H7 (cell line): ENCODE measurements around the gene CMIP. TPM values are rescaled to one million over a fixed set of nuclear protein-coding genes. Genes with fewer than 3 reads are reported as not detected.

Source experiments
- DNase-seq: peaks from one replicate; pipeline ENCODE4 v3.0.0; 2012
- H3K27me3 ChIP-seq: 2 replicates; pipeline ENCODE4 v1.6.0; 2011; ENCODE audit warnings: mild to moderate bottlenecking, low read length; ENCODE audit not compliant: control insufficient read depth, insufficient read depth
- H3K36me3 ChIP-seq: replicated peaks from 2 replicates; pipeline ENCODE4 v1.5.1; 2011; ENCODE audit warnings: low read length; ENCODE audit not compliant: control insufficient read depth, insufficient read depth
- H3K4me3 ChIP-seq: 2 replicates; pipeline ENCODE4 v1.5.1; 2011; ENCODE audit warnings: low read depth, mild to moderate bottlenecking, control low read depth, low read length, moderate library complexity; ENCODE audit not compliant: insufficient read depth
- total RNA-seq: library from RNA; depleted of rRNA; stranded (reverse); fragments of >200 nt; shearing (Covaris generic); gene quantifications from 2 replicates; pipeline ENCODE4 v1.2.3, GENCODE V29; 2014

The CMIP gene
- total RNA-seq, 1 experiment from 2014 or later: 13.1 TPM

GRCh38 chr16:81509404-81509803 lies 64.8 kb downstream of the CMIP start:
- Histone ChIP-seq H3K27me3 (no peaks in the 10 kb centered on the region), H3K4me3 (no peak overlapping the region), H3K36me3 (peaks cover 1% of the 10 kb centered on the region; the same call in 1 of the 2 replicates)
- DNase-seq: no peak

GRCh38 chr16:81510016-81510415 lies 65.4 kb downstream of the CMIP start:
- peaks cover 1% of the 10 kb centered on the region; the same call in 1 of the 2 replicates for H3K36me3 ChIP-seq
- no peak for DNase-seq
- H3K4me3 ChIP-seq: no peak overlapping the region
- no peaks in the 10 kb centered on the region for H3K27me3 ChIP-seq

- DNase-seq: no peak
- no peak overlapping the region for H3K4me3 ChIP-seq
- H3K36me3 ChIP-seq: peaks cover 1% of the 10 kb centered on the region; the same call in 1 of the 2 replicates
- H3K27me3 ChIP-seq: no peaks in the 10 kb centered on the region
Observed at GRCh38 chr16:81511371-81511770, 66.8 kb downstream of the CMIP start.

- Histone ChIP-seq H3K4me3 (no peak overlapping the region), H3K27me3 (no peaks in the 10 kb centered on the region), H3K36me3 (peaks cover 1% of the 10 kb centered on the region; the same call in 1 of the 2 replicates)
- peak; percentile 77 for DNase-seq
Observed at GRCh38 chr16:81513204-81514040, 68.8 kb downstream of the CMIP start.

GRCh38 chr16:81514041-81514559 lies 69.5 kb downstream of the CMIP start:
- peaks cover 1% of the 10 kb centered on the region; the same call in 1 of the 2 replicates for H3K36me3 ChIP-seq
- no peak for DNase-seq
- no peaks in the 10 kb centered on the region for H3K27me3 ChIP-seq
- H3K4me3 ChIP-seq: no peak overlapping the region

- peaks cover 1% of the 10 kb centered on the region; the same call in 1 of the 2 replicates for H3K36me3 ChIP-seq
- H3K4me3 ChIP-seq: no peak overlapping the region
- H3K27me3 ChIP-seq: no peaks in the 10 kb centered on the region
Observed at GRCh38 chr16:81514568-81515258, 70.1 kb downstream of the CMIP start.

GRCh38 chr16:81515281-81515680 lies 70.7 kb downstream of the CMIP start:
- Histone ChIP-seq H3K36me3 (peaks cover 1% of the 10 kb centered on the region; the same call in 1 of the 2 replicates), H3K4me3 (no peak overlapping the region), H3K27me3 (no peaks in the 10 kb centered on the region)
- DNase-seq: no peak

More at GRCh38 chr16:81514568-81515258, 70.1 kb downstream of the CMIP start:
- no peak for DNase-seq

GRCh38 chr16:81515721-81516120 lies 71.1 kb downstream of the CMIP start:
- Histone ChIP-seq H3K36me3 (no peaks in the 10 kb centered on the region), H3K4me3 (no peak overlapping the region), H3K27me3 (no peaks in the 10 kb centered on the region)
- DNase-seq: no peak

GRCh38 chr16:81516478-81517149 lies 72.0 kb downstream of the CMIP start:
- no peaks in the 10 kb centered on the region for H3K27me3 ChIP-seq
- DNase-seq: no peak
- H3K36me3 ChIP-seq: no peaks in the 10 kb centered on the region
- H3K4me3 ChIP-seq: no peak overlapping the region

- H3K4me3 ChIP-seq: no peak overlapping the region
- H3K36me3 ChIP-seq: no peaks in the 10 kb centered on the region
- no peak for DNase-seq
- no peaks in the 10 kb centered on the region for H3K27me3 ChIP-seq
Observed at GRCh38 chr16:81517150-81517499, 72.5 kb downstream of the CMIP start.

GRCh38 chr16:81517629-81518438 lies 73.2 kb downstream of the CMIP start:
- H3K4me3 ChIP-seq: no peak overlapping the region
- DNase-seq: no peak
- no peaks in the 10 kb centered on the region for H3K36me3 ChIP-seq
- H3K27me3 ChIP-seq: no peaks in the 10 kb centered on the region

GRCh38 chr16:81518439-81518757 lies 73.8 kb downstream of the CMIP start:
- Histone ChIP-seq H3K4me3 (no peak overlapping the region), H3K36me3 (no peaks in the 10 kb centered on the region), H3K27me3 (no peaks in the 10 kb centered on the region)
- no peak for DNase-seq

- H3K36me3 ChIP-seq: no peaks in the 10 kb centered on the region
- no peak overlapping the region for H3K4me3 ChIP-seq
- DNase-seq: no peak
- H3K27me3 ChIP-seq: no peaks in the 10 kb centered on the region
Observed at GRCh38 chr16:81519301-81520150, 74.9 kb downstream of the CMIP start.
